ENCODE data around the gene UBE2Z.
"Not testable (repeated sequence)": the region's sequence is repeated elsewhere in the genome, so short reads cannot be mapped to it uniquely, and the experiment has no call there.

Gene UBE2Z

GRCh38 chr17:48904428-48904827 is 3.8 kb upstream of the UBE2Z start:
- DNase-seq (ENCODE audit: low read depth), result no peak

- no peak for DNase-seq (ENCODE audit: low read depth)
Observed at GRCh38 chr17:48905987-48906515, 2.2 kb upstream of the UBE2Z start.

- peak; percentile 49 for DNase-seq (ENCODE audit: low read depth)
Observed at GRCh38 chr17:48907713-48908046, 527 bp upstream of the UBE2Z start.

GRCh38 chr17:48908853-48909394 is 717 bp downstream of the UBE2Z start:
- no peak for DNase-seq (ENCODE audit: low read depth)

GRCh38 chr17:48909783-48910182 is 1.6 kb downstream of the UBE2Z start:
- no peak for DNase-seq (ENCODE audit: low read depth)

GRCh38 chr17:48910370-48910769 is 2.2 kb downstream of the UBE2Z start:
- DNase-seq (ENCODE audit: low read depth), result no peak

- no peak for DNase-seq (ENCODE audit: low read depth)
Observed at GRCh38 chr17:48912476-48912875, 4.3 kb downstream of the UBE2Z start.

- DNase-seq (ENCODE audit: low read depth), result peak; percentile 73
Observed at GRCh38 chr17:48915459-48916282, 7.5 kb downstream of the UBE2Z start.

- DNase-seq (ENCODE audit: low read depth), result no peak
Observed at GRCh38 chr17:48925251-48925990, 17.2 kb downstream of the UBE2Z start.

- DNase-seq (ENCODE audit: low read depth), result no peak
Observed at GRCh38 chr17:48925991-48926342, 17.8 kb downstream of the UBE2Z start.

GRCh38 chr17:48927978-48928745 is 20.0 kb downstream of the UBE2Z start:
- DNase-seq (ENCODE audit: low read depth), result no peak

GRCh38 chr17:48928876-48929811 is 20.9 kb downstream of the UBE2Z start:
- no peak for DNase-seq (ENCODE audit: low read depth)

GRCh38 chr17:48929812-48930165 is 21.6 kb downstream of the UBE2Z start:
- no peak for DNase-seq (ENCODE audit: low read depth)

- DNase-seq (ENCODE audit: low read depth), result no peak
Observed at GRCh38 chr17:48930435-48930873, 22.2 kb downstream of the UBE2Z start.

- DNase-seq (ENCODE audit: low read depth), result no peak
Observed at GRCh38 chr17:48933035-48933434, 24.8 kb downstream of the UBE2Z start.

GRCh38 chr17:48944515-48945260 is 36.5 kb downstream of the UBE2Z start, which contains the start of gene SNF8:
TSS of gene SNF8 (minus strand) at chr17:48944842. CDS start at chr17:48944734, 108 bp downstream.
- DNase-seq (ENCODE audit: low read depth), result peak; percentile 51

- not testable (repeated sequence) for DNase-seq (ENCODE audit: low read depth)
Observed at GRCh38 chr17:48945261-48945651, 37.0 kb downstream of the UBE2Z start.

GRCh38 chr17:48951572-48951971 is 43.4 kb downstream of the UBE2Z start:
- DNase-seq (ENCODE audit: low read depth), result no peak

- DNase-seq (ENCODE audit: low read depth), result no peak
Observed at GRCh38 chr17:48952904-48953303, 44.7 kb downstream of the UBE2Z start.

- DNase-seq (ENCODE audit: low read depth), result no peak
Observed at GRCh38 chr17:48954300-48954755, 46.1 kb downstream of the UBE2Z start.
